KG1 (cell line): ENCODE data around the gene NTRK3.
"Not testable (repeated sequence)": the region's sequence is repeated elsewhere in the genome, so short reads cannot be mapped to it uniquely, and the experiment has no call there.

Source experiments
- DNase-seq: peaks from one replicate; lab custom pipeline; 2025; lab: John Stamatoyannopoulos, UW

NTRK3 gene

GRCh38 chr15:87874896-87875711 lies 381.4 kb downstream of the NTRK3 start:
- DNase-seq = no peak

- DNase-seq = no peak
These were observed 383.0 kb downstream of the NTRK3 start for GRCh38 chr15:87873516-87873915.

- DNase-seq = no peak
These were observed 384.7 kb downstream of the NTRK3 start for GRCh38 chr15:87871731-87872320.

GRCh38 chr15:87871258-87871681 lies 385.3 kb downstream of the NTRK3 start:
- DNase-seq = no peak

GRCh38 chr15:87866961-87867360 lies 389.6 kb downstream of the NTRK3 start:
- no peak for DNase-seq

- DNase-seq = no peak
These were observed 393.4 kb downstream of the NTRK3 start for GRCh38 chr15:87863152-87863551.

- DNase-seq = no peak
These were observed 395.8 kb downstream of the NTRK3 start for GRCh38 chr15:87860743-87861142.

- no peak for DNase-seq
These were observed 397.9 kb downstream of the NTRK3 start for GRCh38 chr15:87858651-87859050.

- no peak for DNase-seq
These were observed 405.0 kb downstream of the NTRK3 start for GRCh38 chr15:87851497-87851896.

- DNase-seq = no peak
These were observed 405.6 kb downstream of the NTRK3 start for GRCh38 chr15:87850916-87851315.

- no peak for DNase-seq
These were observed 407.4 kb downstream of the NTRK3 start for GRCh38 chr15:87849181-87849580.

- no peak for DNase-seq
These were observed 408.5 kb downstream of the NTRK3 start for GRCh38 chr15:87848012-87848411.

GRCh38 chr15:87846746-87847145 lies 409.8 kb downstream of the NTRK3 start:
- no peak for DNase-seq

- no peak for DNase-seq
These were observed 413.2 kb downstream of the NTRK3 start for GRCh38 chr15:87843312-87843711.

- no peak for DNase-seq
These were observed 415.0 kb downstream of the NTRK3 start for GRCh38 chr15:87841426-87841998.

GRCh38 chr15:87835830-87836229 lies 420.7 kb downstream of the NTRK3 start:
- DNase-seq = not testable (repeated sequence)

- not testable (repeated sequence) for DNase-seq
These were observed 423.2 kb downstream of the NTRK3 start for GRCh38 chr15:87833333-87833732.

- DNase-seq = no peak
These were observed 427.0 kb downstream of the NTRK3 start for GRCh38 chr15:87829332-87830050.

- no peak for DNase-seq
These were observed 427.9 kb downstream of the NTRK3 start for GRCh38 chr15:87828608-87829007.

- DNase-seq = no peak
These were observed 429.4 kb downstream of the NTRK3 start for GRCh38 chr15:87827131-87827530.

- DNase-seq = no peak
These were observed 430.3 kb downstream of the NTRK3 start for GRCh38 chr15:87826119-87826747.

- DNase-seq = no peak
These were observed 437.8 kb downstream of the NTRK3 start for GRCh38 chr15:87818756-87819155.
